ENCODE measurements around the gene PCDHGC4.

PCDHGC4 gene

GRCh38 chr5:141512911-141513626 lies 28.2 kb downstream of the PCDHGC4 start:
- peak; percentile 27 for DNase-seq

- DNase-seq, result peak; percentile 38
Measured at GRCh38 chr5:141513627-141514329, 28.9 kb downstream of the PCDHGC4 start.

DNA sequence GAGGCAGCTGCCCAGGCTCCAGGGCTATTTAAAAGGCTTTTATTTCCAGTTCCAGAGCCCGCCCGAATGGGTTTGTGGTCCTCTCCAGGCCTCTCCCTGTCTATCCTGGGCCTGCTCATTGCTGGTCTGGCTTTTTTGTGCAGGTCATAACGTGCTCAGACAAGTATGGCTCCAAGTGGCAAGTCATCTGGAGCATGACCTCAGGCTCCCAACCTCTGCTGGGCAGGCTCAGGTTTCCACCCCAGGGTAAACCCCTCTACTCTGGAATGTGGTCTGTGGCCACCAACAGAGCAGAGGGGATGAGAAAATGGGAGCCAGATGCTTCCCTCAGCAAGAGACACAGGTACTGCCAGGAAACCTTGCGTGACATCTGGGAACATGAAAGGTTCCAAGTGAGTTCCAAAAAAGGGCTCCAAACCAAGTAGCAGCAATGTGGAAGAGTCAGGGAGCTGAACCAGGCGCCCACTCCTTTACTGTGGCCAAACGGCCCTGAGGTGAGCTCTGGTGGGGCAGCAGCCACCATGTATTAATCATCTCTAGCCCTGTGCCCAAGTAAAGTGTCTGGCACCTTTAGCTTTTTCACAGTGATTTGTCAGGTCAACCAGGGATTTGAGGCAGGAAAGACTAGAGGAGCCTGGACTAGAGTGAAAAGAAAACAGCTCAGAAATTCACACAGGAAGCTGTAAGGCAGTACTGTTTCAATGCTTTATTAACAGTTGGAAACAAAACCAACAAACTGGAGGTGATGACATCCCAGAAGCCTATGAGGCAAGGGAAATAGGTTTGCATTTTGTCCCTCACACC lies 29.7 kb downstream of the PCDHGC4 start:
- DNase-seq, result peak; percentile 57

DNA sequence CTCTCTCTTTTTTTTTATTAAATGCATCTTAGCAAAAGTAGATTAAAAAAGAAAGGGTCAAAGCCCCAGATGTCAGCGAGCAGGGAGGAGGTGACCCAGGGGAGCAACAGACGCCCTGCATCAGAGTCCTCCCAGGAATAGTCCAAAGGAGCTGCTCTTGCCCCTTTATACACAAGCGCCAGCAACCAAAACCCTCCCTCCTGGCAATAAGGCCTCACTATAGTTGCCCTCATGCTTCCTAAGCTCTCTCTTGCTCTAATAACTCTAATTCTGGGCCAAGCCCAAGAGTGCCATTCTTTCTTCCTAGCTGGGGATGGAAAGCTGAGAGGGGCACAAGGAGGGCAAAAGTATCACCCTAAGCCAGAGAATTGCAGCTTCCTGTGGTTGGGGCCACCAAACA lies 30.3 kb downstream of the PCDHGC4 start:
- no peak for DNase-seq

GRCh38 chr5:141515946-141516671 lies 31.3 kb downstream of the PCDHGC4 start:
- DNase-seq, result no peak

DNA sequence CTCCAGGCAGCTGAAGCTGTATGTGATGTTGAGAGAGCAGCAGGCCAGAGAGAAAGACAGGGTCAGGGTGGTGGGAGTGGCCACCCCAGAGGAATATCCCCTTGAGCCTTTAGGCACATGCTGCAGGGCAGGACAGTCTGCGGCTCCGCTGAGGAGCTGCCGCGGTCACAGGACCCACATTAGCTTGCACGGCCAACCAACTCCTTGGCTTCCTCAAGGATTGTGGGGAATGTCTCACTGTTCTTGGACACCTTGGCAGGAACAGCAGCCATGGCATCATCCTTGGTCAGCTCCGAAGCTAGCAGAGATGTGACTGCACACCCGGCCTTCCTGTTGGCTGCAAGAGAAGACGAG lies 31.8 kb downstream of the PCDHGC4 start:
- no peak for DNase-seq

- no peak for DNase-seq
Measured at GRCh38 chr5:141517312-141517711, 32.5 kb downstream of the PCDHGC4 start.

DNA sequence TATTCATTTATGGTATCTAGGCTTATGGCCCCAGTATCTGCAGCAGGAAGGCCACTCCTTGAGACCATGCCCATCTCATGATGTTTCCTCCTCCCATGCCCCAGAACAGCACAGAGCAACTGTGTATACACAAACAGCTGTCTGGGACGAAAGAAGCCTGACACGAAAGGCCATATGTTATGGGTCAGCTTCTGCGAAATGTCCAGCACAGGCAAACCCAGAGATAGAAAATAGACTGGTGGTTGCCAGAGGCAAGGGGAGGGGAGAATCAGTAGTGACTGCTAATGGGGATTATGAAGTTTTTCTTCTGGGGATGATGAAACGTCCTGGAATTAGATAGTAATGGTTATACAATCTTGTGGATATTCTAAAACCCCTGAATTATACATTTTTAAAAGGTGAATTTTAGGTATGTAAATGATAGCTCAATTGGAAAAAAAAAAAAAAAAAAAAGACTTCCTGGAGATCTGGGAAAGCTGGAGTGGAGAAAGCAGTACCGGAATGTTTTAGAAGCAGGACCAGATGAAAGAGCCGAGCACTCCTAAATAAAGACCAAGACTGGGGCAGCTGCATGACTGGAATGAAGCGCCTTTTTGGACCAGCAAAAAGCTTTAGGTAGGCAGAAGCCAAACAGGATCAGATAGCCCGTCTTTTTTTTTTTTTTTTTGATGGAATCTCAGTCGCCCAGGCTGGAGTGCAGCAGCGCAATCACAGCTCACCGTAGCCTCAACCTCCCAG lies 33.2 kb downstream of the PCDHGC4 start:
- DNase-seq, result no peak

GRCh38 chr5:141518618-141519015 lies 33.8 kb downstream of the PCDHGC4 start:
- DNase-seq, result no peak

DNA sequence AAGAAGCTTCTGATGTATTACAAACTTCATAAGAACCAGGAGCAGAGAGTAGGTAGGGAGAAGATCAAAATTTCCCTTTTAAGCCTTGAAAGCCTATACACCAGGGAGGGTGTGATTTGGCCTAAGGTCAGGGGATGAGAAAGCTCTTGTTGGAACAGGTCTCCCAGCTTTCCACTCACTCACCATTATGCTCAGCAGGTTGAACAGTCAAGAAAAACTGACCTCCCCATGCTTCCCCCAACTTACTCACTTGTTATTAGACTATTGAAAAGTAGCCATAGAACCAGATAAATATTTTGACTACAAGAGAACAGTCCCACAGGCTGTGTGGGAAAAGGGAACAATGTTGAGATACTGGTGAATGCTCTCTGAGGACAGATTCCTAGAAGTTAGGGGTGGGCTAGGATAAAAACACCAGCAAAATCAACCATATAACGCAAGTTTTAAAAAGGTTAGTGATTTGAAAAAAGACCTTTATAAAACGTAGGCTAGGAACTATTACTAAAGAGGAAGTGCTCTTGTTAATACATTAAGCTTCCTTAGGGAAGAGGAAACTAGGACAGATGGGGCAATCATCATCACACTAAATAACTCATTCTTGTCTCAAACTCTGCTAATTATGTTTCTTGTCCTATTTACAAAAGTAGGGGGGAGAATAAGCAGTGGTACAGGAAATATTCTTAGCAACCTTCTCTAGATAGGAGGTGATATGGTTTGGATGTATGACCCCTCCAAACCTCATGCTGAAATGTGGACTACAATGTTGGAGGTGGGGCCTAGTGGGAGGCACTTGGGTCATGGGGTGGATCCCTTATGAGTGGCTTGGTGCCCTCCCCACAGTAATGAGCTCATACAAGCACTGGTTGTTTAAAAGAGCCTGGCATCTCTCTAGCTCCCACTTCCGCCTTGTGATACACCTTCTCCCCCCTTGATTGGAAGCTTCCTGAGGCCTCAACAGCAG lies 35.1 kb downstream of the PCDHGC4 start:
- DNase-seq, result no peak

DNA sequence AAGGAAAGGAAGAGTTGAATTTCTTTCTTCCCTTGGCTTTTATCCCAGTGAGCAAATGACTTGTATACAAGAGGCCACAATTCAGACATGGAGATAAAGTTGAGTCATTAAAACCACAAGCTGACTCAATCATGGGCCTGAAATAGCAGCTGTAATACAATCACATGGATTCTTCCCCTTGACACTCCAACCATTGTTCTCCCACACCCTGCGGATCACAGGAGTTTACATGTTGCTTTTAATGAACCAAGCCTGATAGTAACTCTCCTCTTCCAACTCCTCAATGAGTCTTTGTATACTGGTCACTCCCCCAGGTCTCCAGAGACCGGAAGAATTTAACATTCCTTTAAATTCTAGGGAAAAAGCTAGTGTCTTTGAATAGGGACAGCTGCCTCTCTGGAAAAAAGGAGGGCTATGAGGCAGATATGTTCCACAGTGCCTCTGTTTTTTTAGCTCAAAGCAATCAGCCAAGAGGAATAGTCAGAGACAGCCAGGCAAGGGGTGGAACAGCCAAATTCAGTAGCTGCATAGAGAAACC lies 36.5 kb downstream of the PCDHGC4 start:
- no peak for DNase-seq

DNA sequence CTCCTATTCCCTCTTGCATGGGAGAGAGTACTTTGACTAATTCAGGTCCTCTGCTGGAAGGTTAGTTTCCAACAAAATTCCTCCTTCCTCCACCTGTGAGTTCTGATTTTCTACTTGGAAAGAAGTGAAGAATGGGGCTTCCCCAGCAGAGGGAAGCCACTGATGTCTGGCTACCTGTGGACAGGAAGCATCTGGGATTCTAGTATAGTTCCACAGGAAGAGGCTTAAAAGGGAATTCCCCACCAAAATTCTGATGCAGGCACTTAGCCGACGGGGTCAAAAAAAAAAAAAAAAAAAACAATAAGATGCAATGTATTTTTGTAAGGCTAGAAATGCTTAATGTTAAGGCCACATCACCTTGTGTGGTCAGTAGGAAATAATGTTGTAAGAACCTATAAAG lies 37.5 kb downstream of the PCDHGC4 start:
- DNase-seq, result no peak

- DNase-seq, result no peak
Measured at GRCh38 chr5:141523991-141524390, 39.2 kb downstream of the PCDHGC4 start.

GRCh38 chr5:141524604-141525597 lies 40.1 kb downstream of the PCDHGC4 start:
- DNase-seq, result peak; percentile 76

- no peak for DNase-seq
Measured at GRCh38 chr5:141525653-141526052, 40.8 kb downstream of the PCDHGC4 start.

GRCh38 chr5:141527426-141527825 lies 42.6 kb downstream of the PCDHGC4 start:
- no peak for DNase-seq

DNA sequence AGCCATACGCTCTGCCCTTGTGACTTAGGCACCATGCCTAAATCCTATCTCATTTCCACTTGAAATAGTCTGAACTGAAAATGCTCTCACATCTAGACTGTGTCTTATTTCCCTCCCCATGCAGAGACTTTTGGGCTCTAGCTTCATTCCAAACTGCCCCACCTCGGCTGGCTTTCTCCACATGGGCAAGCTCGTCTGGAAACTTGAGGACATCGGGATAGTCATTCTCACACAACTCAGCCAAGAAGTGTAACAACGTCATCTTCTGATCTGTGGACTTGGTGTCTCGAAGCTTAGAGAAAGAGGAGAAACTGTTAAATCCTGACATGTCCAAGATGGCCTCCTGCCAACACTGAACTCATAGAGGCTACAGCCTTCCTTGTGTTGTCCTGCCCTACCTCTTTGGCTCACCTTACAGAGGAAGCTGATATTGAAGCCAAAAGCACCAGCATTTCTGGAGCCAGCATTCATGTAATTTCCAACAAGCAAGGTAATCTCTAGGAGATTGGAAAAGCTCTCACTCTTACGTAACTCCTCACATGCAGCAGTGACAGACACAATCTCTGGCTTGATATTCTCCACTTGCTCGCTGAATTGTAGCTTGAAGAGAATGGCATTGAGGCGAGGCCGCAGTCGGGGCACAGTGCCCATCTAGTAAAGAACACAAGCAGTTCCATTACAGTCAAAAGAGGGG lies 43.6 kb downstream of the PCDHGC4 start:
- DNase-seq, result no peak

DNA sequence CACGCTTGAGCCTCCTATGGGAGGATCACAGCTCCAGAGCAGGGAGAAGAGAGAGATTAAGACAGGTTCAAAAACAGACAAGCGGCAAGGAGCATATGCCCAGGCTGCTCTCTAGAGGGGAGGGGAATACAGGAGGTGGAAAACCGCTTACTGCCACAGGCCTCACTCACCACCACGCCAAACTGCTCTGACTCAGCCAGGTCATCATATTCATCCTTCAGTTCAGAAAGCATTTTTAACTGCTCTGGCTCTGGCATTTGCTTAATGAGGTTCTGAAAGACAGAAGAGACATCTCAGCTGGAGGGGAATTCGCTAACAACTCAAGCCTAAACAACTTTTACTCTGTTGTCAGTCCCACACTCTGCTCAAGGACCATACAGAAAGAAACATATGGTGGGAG lies 44.2 kb downstream of the PCDHGC4 start:
- no peak for DNase-seq

DNA sequence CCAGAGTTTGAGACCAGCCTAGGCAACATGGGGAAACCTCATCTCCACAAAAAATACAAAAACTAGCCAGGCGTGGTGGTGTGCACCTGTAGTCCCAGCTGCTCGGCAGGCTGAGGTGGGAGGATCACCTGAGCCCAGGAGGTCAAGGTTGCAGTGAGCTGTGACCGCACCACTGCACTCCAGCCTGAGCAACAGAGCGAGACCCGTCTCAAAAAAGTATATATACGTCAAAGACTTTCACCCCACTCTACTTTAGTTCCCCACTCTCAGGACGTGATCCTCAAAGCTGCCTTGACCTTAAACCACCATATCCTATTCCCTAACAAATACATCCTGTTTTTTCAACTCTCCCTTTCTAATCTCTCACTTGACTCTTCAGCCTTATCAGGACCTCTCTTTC lies 45.0 kb downstream of the PCDHGC4 start:
- no peak for DNase-seq
